ENCODE data around the gene C19orf44. TPM values are rescaled to one million over a fixed set of nuclear protein-coding genes. Genes with fewer than 3 reads are reported as not detected.

C19orf44 gene
- total RNA-seq, 1 donor from 2014 or later, result 5.3 TPM

DNA sequence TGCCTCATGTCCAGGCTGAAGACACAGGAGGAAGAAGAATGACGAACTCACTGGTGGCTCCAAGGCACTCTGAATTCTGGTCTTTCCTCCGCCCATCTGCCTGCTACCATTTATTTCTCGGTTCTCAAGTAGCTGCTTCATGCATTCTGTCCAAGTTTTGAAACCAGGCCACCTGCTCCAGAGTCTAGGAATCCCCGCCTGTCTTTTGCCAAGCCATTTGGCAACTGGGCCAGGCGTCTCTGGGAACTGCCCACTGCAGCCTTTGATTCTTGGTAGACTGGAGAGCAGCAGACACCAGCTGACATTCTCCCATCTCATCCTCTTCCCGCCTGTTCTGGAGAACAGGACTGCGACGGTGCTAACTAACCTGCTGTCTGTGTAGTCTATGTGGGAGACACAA is 65.2 kb downstream of the C19orf44 start:
- TF ChIP-seq, protein P1, sequence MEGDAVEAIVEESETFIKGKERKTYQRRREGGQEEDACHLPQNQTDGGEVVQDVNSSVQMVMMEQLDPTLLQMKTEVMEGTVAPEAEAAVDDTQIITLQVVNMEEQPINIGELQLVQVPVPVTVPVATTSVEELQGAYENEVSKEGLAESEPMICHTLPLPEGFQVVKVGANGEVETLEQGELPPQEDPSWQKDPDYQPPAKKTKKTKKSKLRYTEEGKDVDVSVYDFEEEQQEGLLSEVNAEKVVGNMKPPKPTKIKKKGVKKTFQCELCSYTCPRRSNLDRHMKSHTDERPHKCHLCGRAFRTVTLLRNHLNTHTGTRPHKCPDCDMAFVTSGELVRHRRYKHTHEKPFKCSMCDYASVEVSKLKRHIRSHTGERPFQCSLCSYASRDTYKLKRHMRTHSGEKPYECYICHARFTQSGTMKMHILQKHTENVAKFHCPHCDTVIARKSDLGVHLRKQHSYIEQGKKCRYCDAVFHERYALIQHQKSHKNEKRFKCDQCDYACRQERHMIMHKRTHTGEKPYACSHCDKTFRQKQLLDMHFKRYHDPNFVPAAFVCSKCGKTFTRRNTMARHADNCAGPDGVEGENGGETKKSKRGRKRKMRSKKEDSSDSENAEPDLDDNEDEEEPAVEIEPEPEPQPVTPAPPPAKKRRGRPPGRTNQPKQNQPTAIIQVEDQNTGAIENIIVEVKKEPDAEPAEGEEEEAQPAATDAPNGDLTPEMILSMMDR (IDR thresholded peaks at IDR 0.05), result no peak
- no peaks in the 10 kb centered on the region for H3K9me3 Mint-ChIP-seq (ENCODE audit: unreplicated experiment)
- DNase-seq (ENCODE audit: extremely low spot score, unreplicated experiment), result no peak
- no peaks in the 10 kb centered on the region for H3K4me1 Mint-ChIP-seq (ENCODE audit: unreplicated experiment)
- no peak overlapping the region for H3K27ac Mint-ChIP-seq (ENCODE audit: unreplicated experiment)
- no peaks in the 10 kb centered on the region for H3K27me3 Mint-ChIP-seq (ENCODE audit: unreplicated experiment)
- H3K36me3 Mint-ChIP-seq (ENCODE audit: unreplicated experiment), result peaks cover 35% of the 10 kb centered on the region
- H3K4me3 Mint-ChIP-seq (ENCODE audit: unreplicated experiment), result no peak overlapping the region

DNA sequence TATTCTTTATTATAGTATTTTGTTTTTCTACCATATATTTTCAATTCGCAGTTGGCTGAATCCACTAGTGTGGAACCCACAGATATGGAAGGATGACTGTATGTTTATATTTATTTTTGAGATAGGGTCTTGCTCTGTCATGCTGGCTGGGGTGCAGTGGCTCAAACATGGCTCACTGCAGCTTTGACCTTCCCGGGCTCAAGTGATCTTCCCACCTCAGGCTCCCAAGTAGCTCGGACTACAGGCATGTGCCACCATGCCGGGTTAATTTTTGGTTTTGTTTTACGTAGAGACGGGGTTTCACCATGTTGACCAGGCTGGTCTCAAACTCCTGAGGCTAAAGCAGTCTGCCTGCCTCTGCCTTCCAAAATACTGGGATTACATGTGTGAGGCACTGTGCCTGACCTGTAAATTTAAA is 66.4 kb downstream of the C19orf44 start:
- TF ChIP-seq, protein P1 (IDR thresholded peaks at IDR 0.05), result no peak
- DNase-seq (ENCODE audit: extremely low spot score, unreplicated experiment), result no peak
- no peaks in the 10 kb centered on the region for H3K9me3 Mint-ChIP-seq (ENCODE audit: unreplicated experiment)
- no peaks in the 10 kb centered on the region for H3K27me3 Mint-ChIP-seq (ENCODE audit: unreplicated experiment)
- no peaks in the 10 kb centered on the region for H3K4me1 Mint-ChIP-seq (ENCODE audit: unreplicated experiment)
- H3K36me3 Mint-ChIP-seq (ENCODE audit: unreplicated experiment), result peaks cover 42% of the 10 kb centered on the region
- no peak overlapping the region for H3K27ac Mint-ChIP-seq (ENCODE audit: unreplicated experiment)
- no peak overlapping the region for H3K4me3 Mint-ChIP-seq (ENCODE audit: unreplicated experiment)

DNA sequence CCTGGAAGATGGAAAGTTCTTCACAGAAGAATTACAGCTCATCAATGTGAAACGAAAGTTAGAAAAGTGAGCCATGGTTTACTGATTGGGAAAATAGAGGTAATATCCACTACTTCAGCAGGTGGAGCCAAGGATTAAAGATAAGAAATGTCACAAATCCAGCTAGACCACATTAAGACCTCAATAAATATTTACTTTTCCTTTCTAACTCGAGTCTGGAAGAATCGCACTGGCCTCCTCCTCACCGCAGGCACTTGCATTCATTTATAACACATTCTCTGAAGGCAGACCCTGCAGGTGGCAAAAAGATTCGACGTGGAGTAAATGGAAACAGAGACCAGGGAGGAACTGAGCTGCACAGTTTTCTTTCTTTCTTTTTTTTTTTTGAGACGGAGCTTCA is 68.6 kb downstream of the C19orf44 start:
- Mint-ChIP-seq H3K36me3 (ENCODE audit: unreplicated experiment) (peaks cover 40% of the 10 kb centered on the region), H3K4me3 (ENCODE audit: unreplicated experiment) (no peak overlapping the region), H3K27me3 (ENCODE audit: unreplicated experiment) (no peaks in the 10 kb centered on the region), H3K9me3 (ENCODE audit: unreplicated experiment) (no peaks in the 10 kb centered on the region), H3K4me1 (ENCODE audit: unreplicated experiment) (peaks cover 9% of the 10 kb centered on the region), H3K27ac (ENCODE audit: unreplicated experiment) (no peak overlapping the region)
- DNase-seq (ENCODE audit: extremely low spot score, unreplicated experiment), result no peak
- TF ChIP-seq, protein P1 (IDR thresholded peaks at IDR 0.05), result no peak

DNA sequence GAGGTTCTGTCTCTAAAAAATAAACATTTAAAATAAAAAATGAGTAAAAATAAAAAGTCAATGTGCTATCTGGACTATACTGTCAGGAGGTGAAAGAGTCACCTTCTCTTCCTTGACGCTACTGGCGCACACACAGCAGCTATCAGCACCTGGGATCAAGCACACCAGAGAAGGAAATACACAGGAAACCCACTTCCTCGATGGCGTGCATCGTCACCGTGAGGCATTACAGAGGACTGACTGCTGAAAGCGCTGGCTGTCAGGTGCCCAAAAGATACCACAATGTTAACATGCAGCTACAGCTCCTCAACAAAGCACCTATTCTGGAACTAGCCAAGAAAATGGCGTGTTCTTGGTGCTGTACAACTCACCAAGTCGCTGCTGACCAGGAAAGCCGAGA is 70.0 kb downstream of the C19orf44 start:
- no peak overlapping the region for H3K27ac Mint-ChIP-seq (ENCODE audit: unreplicated experiment)

DNA sequence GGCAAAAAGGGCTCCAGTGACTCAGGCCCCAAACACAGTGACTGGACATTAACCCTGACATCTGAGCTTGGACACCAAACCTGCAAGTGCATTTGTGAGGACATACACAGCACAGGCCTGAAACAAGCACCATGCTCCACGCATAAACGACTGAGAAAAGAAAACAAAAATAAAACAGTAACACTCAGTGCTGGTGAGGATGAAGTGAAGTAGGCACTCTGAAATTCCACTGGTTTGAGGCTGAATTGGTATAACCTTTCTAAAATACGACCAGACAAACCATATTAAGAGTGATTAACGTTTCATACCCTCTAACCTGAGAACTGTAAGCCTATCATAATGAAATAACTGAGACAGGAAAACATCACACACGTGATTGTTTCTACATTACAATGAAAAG is 70.5 kb downstream of the C19orf44 start:
- Mint-ChIP-seq H3K36me3 (ENCODE audit: unreplicated experiment) (peaks cover 32% of the 10 kb centered on the region), H3K4me3 (ENCODE audit: unreplicated experiment) (no peak overlapping the region), H3K9me3 (ENCODE audit: unreplicated experiment) (no peaks in the 10 kb centered on the region), H3K27me3 (ENCODE audit: unreplicated experiment) (no peaks in the 10 kb centered on the region), H3K4me1 (ENCODE audit: unreplicated experiment) (peaks cover 25% of the 10 kb centered on the region), H3K27ac (ENCODE audit: unreplicated experiment) (no peak overlapping the region)
- TF ChIP-seq, protein P1 (IDR thresholded peaks at IDR 0.05), result no peak
- no peak for DNase-seq (ENCODE audit: extremely low spot score, unreplicated experiment)

More for the DNA sequence above, 70.0 kb downstream of the C19orf44 start:
- Mint-ChIP-seq H3K27me3 (ENCODE audit: unreplicated experiment) (no peaks in the 10 kb centered on the region), H3K4me1 (ENCODE audit: unreplicated experiment) (peaks cover 20% of the 10 kb centered on the region), H3K4me3 (ENCODE audit: unreplicated experiment) (no peak overlapping the region), H3K36me3 (ENCODE audit: unreplicated experiment) (peaks cover 35% of the 10 kb centered on the region), H3K9me3 (ENCODE audit: unreplicated experiment) (no peaks in the 10 kb centered on the region)
- TF ChIP-seq, protein P1 (IDR thresholded peaks at IDR 0.05), result no peak
- no peak for DNase-seq (ENCODE audit: extremely low spot score, unreplicated experiment)
